Astrocyte (in vitro differentiated cells and primary cell): Measurements from ENCODE around the gene SLC36A1.

Experiments
- EZH2 ChIP-seq: IDR thresholded peaks from 2 replicates; pipeline ENCODE4 v1.6.1; 2012; ENCODE audit warnings: mild to moderate bottlenecking, low read length, inconsistent platforms; ENCODE audit not compliant: insufficient read depth
- TF ChIP-seq, protein P1 (sequence below): IDR thresholded peaks from 2 replicates; pipeline ENCODE4 v1.5.1; 2011; ENCODE audit warnings: low read depth, mild to moderate bottlenecking, inconsistent platforms, low read length, moderate library complexity; ENCODE audit not compliant: insufficient read depth

- TF ChIP-seq, protein P1, sequence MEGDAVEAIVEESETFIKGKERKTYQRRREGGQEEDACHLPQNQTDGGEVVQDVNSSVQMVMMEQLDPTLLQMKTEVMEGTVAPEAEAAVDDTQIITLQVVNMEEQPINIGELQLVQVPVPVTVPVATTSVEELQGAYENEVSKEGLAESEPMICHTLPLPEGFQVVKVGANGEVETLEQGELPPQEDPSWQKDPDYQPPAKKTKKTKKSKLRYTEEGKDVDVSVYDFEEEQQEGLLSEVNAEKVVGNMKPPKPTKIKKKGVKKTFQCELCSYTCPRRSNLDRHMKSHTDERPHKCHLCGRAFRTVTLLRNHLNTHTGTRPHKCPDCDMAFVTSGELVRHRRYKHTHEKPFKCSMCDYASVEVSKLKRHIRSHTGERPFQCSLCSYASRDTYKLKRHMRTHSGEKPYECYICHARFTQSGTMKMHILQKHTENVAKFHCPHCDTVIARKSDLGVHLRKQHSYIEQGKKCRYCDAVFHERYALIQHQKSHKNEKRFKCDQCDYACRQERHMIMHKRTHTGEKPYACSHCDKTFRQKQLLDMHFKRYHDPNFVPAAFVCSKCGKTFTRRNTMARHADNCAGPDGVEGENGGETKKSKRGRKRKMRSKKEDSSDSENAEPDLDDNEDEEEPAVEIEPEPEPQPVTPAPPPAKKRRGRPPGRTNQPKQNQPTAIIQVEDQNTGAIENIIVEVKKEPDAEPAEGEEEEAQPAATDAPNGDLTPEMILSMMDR: peak; percentile 6
- no peak for TF ChIP-seq EZH2
These were observed 909 bp downstream of the SLC36A1 start for GRCh38 chr5:151448038-151448985.
